ENCODE data around the gene TMEFF2.

Gene TMEFF2

GRCh38 chr2:192197357-192197756 is 2.6 kb upstream of the TMEFF2 start:
- TF ChIP-seq SIN3A (IDR thresholded peaks at IDR 0.05; ENCODE audit: borderline replicate concordance, insufficient read depth, low read length) (no peak), POLR2AphosphoS5 (IDR thresholded peaks at IDR 0.05; ENCODE audit: low read depth, low read length) (no peak), FOXP2 (optimal IDR thresholded peaks at IDR 0.05; ENCODE audit: borderline replicate concordance, extremely low read depth, extremely low read length, insufficient read depth) (no peak), REST (IDR thresholded peaks at IDR 0.05; ENCODE audit: insufficient read depth in 1 of 2, low read depth in 2 of 2, low read length in 2 of 2) (no peak), TAF1 (IDR thresholded peaks at IDR 0.05; ENCODE audit: borderline replicate concordance, insufficient read depth, low read length) (no peak)

GRCh38 chr2:192196421-192197194 is 1.9 kb upstream of the TMEFF2 start:
- TF ChIP-seq POLR2AphosphoS5 (IDR thresholded peaks at IDR 0.05; ENCODE audit: low read depth, low read length), result no peak
- no peak for TF ChIP-seq REST (IDR thresholded peaks at IDR 0.05; ENCODE audit: insufficient read depth in 1 of 2, low read depth in 2 of 2, low read length in 2 of 2)
- TF ChIP-seq SIN3A (IDR thresholded peaks at IDR 0.05; ENCODE audit: borderline replicate concordance, insufficient read depth, low read length), result no peak
- TF ChIP-seq TAF1 (IDR thresholded peaks at IDR 0.05; ENCODE audit: borderline replicate concordance, insufficient read depth, low read length), result no peak
- no peak for TF ChIP-seq FOXP2 (optimal IDR thresholded peaks at IDR 0.05; ENCODE audit: borderline replicate concordance, extremely low read depth, extremely low read length, insufficient read depth)

GRCh38 chr2:192195548-192196418 is 1.1 kb upstream of the TMEFF2 start:
- TF ChIP-seq POLR2AphosphoS5 (IDR thresholded peaks at IDR 0.05; ENCODE audit: low read depth, low read length), result no peak
- no peak for TF ChIP-seq TAF1 (IDR thresholded peaks at IDR 0.05; ENCODE audit: borderline replicate concordance, insufficient read depth, low read length)
- TF ChIP-seq FOXP2 (optimal IDR thresholded peaks at IDR 0.05; ENCODE audit: borderline replicate concordance, extremely low read depth, extremely low read length, insufficient read depth), result no peak
- TF ChIP-seq SIN3A (IDR thresholded peaks at IDR 0.05; ENCODE audit: borderline replicate concordance, insufficient read depth, low read length), result no peak
- no peak for TF ChIP-seq REST (IDR thresholded peaks at IDR 0.05; ENCODE audit: insufficient read depth in 1 of 2, low read depth in 2 of 2, low read length in 2 of 2)

GRCh38 chr2:192194265-192194865 is 368 bp downstream of the TMEFF2 start:
- TF ChIP-seq TAF1 (IDR thresholded peaks at IDR 0.05; ENCODE audit: borderline replicate concordance, insufficient read depth, low read length) (no peak), POLR2AphosphoS5 (IDR thresholded peaks at IDR 0.05; ENCODE audit: low read depth, low read length) (no peak), SIN3A (IDR thresholded peaks at IDR 0.05; ENCODE audit: borderline replicate concordance, insufficient read depth, low read length) (no peak), REST (IDR thresholded peaks at IDR 0.05; ENCODE audit: insufficient read depth in 1 of 2, low read depth in 2 of 2, low read length in 2 of 2) (no peak), FOXP2 (optimal IDR thresholded peaks at IDR 0.05; ENCODE audit: borderline replicate concordance, extremely low read depth, extremely low read length, insufficient read depth) (no peak)

All from PFSK-1 (cell line).